NT2/D1 (cell line): Measurements from ENCODE around the gene ANKRD53.

Experiments used
- SUZ12 ChIP-seq: IDR thresholded peaks from 2 replicates; pipeline ENCODE4 v1.6.1; 2011; ENCODE audit not compliant: insufficient read length, insufficient read depth; ENCODE audit errors: extremely low read depth
- ZNF274 ChIP-seq: IDR thresholded peaks from 2 replicates; pipeline ENCODE4 v1.6.1; 2011; ENCODE audit warnings: mild to moderate bottlenecking, low read depth, low read length

GRCh38 chr2:70994009-70994698 lies 15.7 kb downstream of the ANKRD53 start:
- TF ChIP-seq ZNF274 (no peak), SUZ12 (no peak)
